ENCODE results near the gene APOBEC3H. TPM values are rescaled to one million over a fixed set of nuclear protein-coding genes. Genes with fewer than 3 reads are reported as not detected.

The APOBEC3H gene
- total RNA-seq, 4 donors from 2014 or later: not detected

GRCh38 chr22:39110631-39111561, 13.9 kb downstream of the APOBEC3H start:
- TF ChIP-seq EP300 (IDR thresholded peaks at IDR 0.05): no peak
- no peak for TF ChIP-seq CTCF (IDR thresholded peaks at IDR 0.05)
- no peak for TF ChIP-seq POLR2AphosphoS5 (IDR thresholded peaks at IDR 0.05)
- no peak for TF ChIP-seq POLR2A (IDR thresholded peaks at IDR 0.05)
- H3K27ac ChIP-seq: no peak overlapping the region
- H3K36me3 ChIP-seq: no peaks in the 10 kb centered on the region
- 54 to 57% methylated on average over 10 to 15 of the region's 15 CpGs for WGBS, 2 donors (ENCODE audit: low coverage in 1 of 2)
- no peaks in the 10 kb centered on the region for H3K9me3 ChIP-seq
- ATAC-seq: no peak
- H3K4me3 ChIP-seq: no peak overlapping the region
- peaks cover 18% of the 10 kb centered on the region for H3K27me3 ChIP-seq
- no peaks in the 10 kb centered on the region for H3K4me1 ChIP-seq

- peaks cover 26% of the 10 kb centered on the region for H3K27me3 ChIP-seq
- ATAC-seq: no peak
- H3K36me3 ChIP-seq: no peaks in the 10 kb centered on the region
- H3K27ac ChIP-seq: no peak overlapping the region
- 38 to 40% methylated on average over 4 to 6 of the region's 6 CpGs for WGBS, 2 donors (ENCODE audit: low coverage in 1 of 2)
- no peak overlapping the region for H3K4me3 ChIP-seq
- H3K9me3 ChIP-seq: no peaks in the 10 kb centered on the region
- H3K4me1 ChIP-seq: no peaks in the 10 kb centered on the region
- no peak for TF ChIP-seq POLR2A (IDR thresholded peaks at IDR 0.05)
- TF ChIP-seq EP300 (IDR thresholded peaks at IDR 0.05): no peak
- no peak for TF ChIP-seq CTCF (IDR thresholded peaks at IDR 0.05)
- TF ChIP-seq POLR2AphosphoS5 (IDR thresholded peaks at IDR 0.05): no peak
Observed at GRCh38 chr22:39114112-39114511, 17.1 kb downstream of the APOBEC3H start.

- no peaks in the 10 kb centered on the region for H3K9me3 ChIP-seq
- no peak overlapping the region for H3K27ac ChIP-seq
- peaks cover 26% of the 10 kb centered on the region for H3K27me3 ChIP-seq
- no peak for TF ChIP-seq POLR2AphosphoS5 (IDR thresholded peaks at IDR 0.05)
- TF ChIP-seq POLR2A (IDR thresholded peaks at IDR 0.05): no peak
- no peaks in the 10 kb centered on the region for H3K4me1 ChIP-seq
- no peak for ATAC-seq
- 90 to 100% methylated on average over 1 to 2 of the region's 2 CpGs for WGBS, 2 donors (ENCODE audit: low coverage in 1 of 2)
- no peak overlapping the region for H3K4me3 ChIP-seq
- peaks cover 0 to 3% of the 10 kb centered on the region in 2 donors for H3K36me3 ChIP-seq
Observed at GRCh38 chr22:39115570-39115969, 18.5 kb downstream of the APOBEC3H start.

GRCh38 chr22:39115977-39116621, 19.1 kb downstream of the APOBEC3H start:
- H3K4me3 ChIP-seq: no peak overlapping the region
- TF ChIP-seq EP300 (IDR thresholded peaks at IDR 0.05): no peak
- TF ChIP-seq POLR2A (IDR thresholded peaks at IDR 0.05): no peak
- TF ChIP-seq CTCF (IDR thresholded peaks at IDR 0.05): no peak
- TF ChIP-seq POLR2AphosphoS5 (IDR thresholded peaks at IDR 0.05): no peak
- no peak for ATAC-seq
- 77 to 82% methylated on average over 3 to 9 of the region's 9 CpGs for WGBS, 2 donors (ENCODE audit: low coverage in 1 of 2)
- H3K4me1 ChIP-seq: no peaks in the 10 kb centered on the region
- H3K27me3 ChIP-seq: peaks cover 26% of the 10 kb centered on the region
- H3K27ac ChIP-seq: no peak overlapping the region
- peaks cover 0 to 3% of the 10 kb centered on the region in 2 donors for H3K36me3 ChIP-seq
- H3K9me3 ChIP-seq: no peaks in the 10 kb centered on the region

GRCh38 chr22:39117585-39118191, 20.6 kb downstream of the APOBEC3H start:
- WGBS, 2 donors (ENCODE audit: low coverage in 1 of 2): 63 to 69% methylated on average over 10 to 13 of the region's 14 CpGs
- Histone ChIP-seq H3K36me3 (peaks cover 0 to 3% of the 10 kb centered on the region in 2 donors), H3K4me3 (no peak overlapping the region), H3K4me1 (no peaks in the 10 kb centered on the region), H3K27me3 (peaks cover 21% of the 10 kb centered on the region), H3K27ac (no peak overlapping the region), H3K9me3 (no peaks in the 10 kb centered on the region)
- ATAC-seq: no peak
- no peak for TF ChIP-seq EP300 (IDR thresholded peaks at IDR 0.05)
- TF ChIP-seq POLR2AphosphoS5 (IDR thresholded peaks at IDR 0.05): no peak
- TF ChIP-seq CTCF (IDR thresholded peaks at IDR 0.05): peak in 3 of 4 experiments; percentile 19 to 43 (median 23)
